H1 (cell line): ENCODE results near the gene NDUFA13. TPM values are rescaled to one million over a fixed set of nuclear protein-coding genes. Genes with fewer than 3 reads are reported as not detected.

ENCODE experiments used
- CTCF ChIA-PET: fragments of 300-600 bp; sonication (Branson Sonifier 250); formaldehyde crosslinking; loops from one replicate; lab custom pipeline; 2021; ENCODE audit not compliant: partially characterized antibody; lab: Charles Lee
- POLR2A ChIA-PET: fragments of 300-600 bp; sonication (Branson Sonifier 250); formaldehyde crosslinking; loops from one replicate; lab custom pipeline; 2021; ENCODE audit warnings: inconsistent platforms; ENCODE audit not compliant: partially characterized antibody; lab: Charles Lee
- DNase-seq, 2 experiments: peaks; one replicate each; pipeline versions ENCODE4 v3.0.0 to v3.0.0-alpha.2; 2010 to 2022; ENCODE audit warnings: low spot score in 2 of 2, low read depth in 1 of 2, mixed read lengths in 1 of 2
- FAIRE-seq: peaks from 2 replicates; lab custom pipeline; 2011; peaks lifted over from hg19 to GRCh38; lab: Jason Lieb, UNC
- H2AFZ ChIP-seq: 2 replicates; pipeline ENCODE4 v1.8.1; 2012; ENCODE audit warnings: low read length, inconsistent platforms
- H2AK5ac ChIP-seq: 2 replicates; pipeline ENCODE4 v1.6.1; 2013; ENCODE audit warnings: low read depth, low read length
- H2BK120ac ChIP-seq: replicated peaks from 2 replicates; pipeline ENCODE3; 2013; ENCODE audit warnings: low read depth, low read length, inconsistent platforms
- H2BK12ac ChIP-seq: 2 replicates; pipeline ENCODE4 v1.6.1; 2013; ENCODE audit warnings: low read depth, low read length
- H2BK15ac ChIP-seq: 2 replicates; pipeline ENCODE4 v1.6.1; 2013; ENCODE audit warnings: low read length
- H2BK20ac ChIP-seq: 2 replicates; pipeline ENCODE4 v1.6.1; 2013; ENCODE audit warnings: low read length
- H2BK5ac ChIP-seq: 2 replicates; pipeline ENCODE4 v1.6.1; 2013; ENCODE audit warnings: low read depth, low read length
- H3K14ac ChIP-seq: 2 replicates; pipeline ENCODE4 v1.6.1; 2013; ENCODE audit warnings: inconsistent platforms; ENCODE audit not compliant: insufficient read length
- H3K18ac ChIP-seq: 2 replicates; pipeline ENCODE4 v1.6.1; 2013; ENCODE audit warnings: low read length; ENCODE audit errors: extremely low read depth
- H3K23ac ChIP-seq: 2 replicates; pipeline ENCODE4 v1.6.1; 2013; ENCODE audit warnings: inconsistent platforms; ENCODE audit not compliant: insufficient read length
- H3K23me2 ChIP-seq: 2 replicates; pipeline ENCODE4 v1.6.1; 2013; ENCODE audit warnings: low read depth, low read length
- H3K27ac ChIP-seq: 2 replicates; pipeline ENCODE4 v1.6.1; 2011; ENCODE audit warnings: low read depth, low read length, inconsistent platforms
- H3K27me3 ChIP-seq, 4 experiments: replicated peaks in 1 of 4; 1 replicate in 1 of 4; 2 replicates in 3 of 4; pipeline versions ENCODE4 v1.6.1 to v1.8.1; 2011 to 2013; ENCODE audit warnings: low read length in 3 of 4, mild to moderate bottlenecking in 3 of 4, inconsistent platforms in 2 of 4, mixed read lengths in 2 of 4, moderate library complexity in 1 of 4; ENCODE audit not compliant: control insufficient read depth in 3 of 4, insufficient read depth in 3 of 4; ENCODE audit errors: extremely low read depth in 1 of 4
- H3K36me3 ChIP-seq, 4 experiments: 2 replicates each; pipeline versions ENCODE4 v1.6.1 to v1.8.1; 2011 to 2013; ENCODE audit warnings: mild to moderate bottlenecking in 4 of 4, low read length in 3 of 4, moderate library complexity in 2 of 4, control low read depth in 1 of 4, inconsistent platforms in 1 of 4; ENCODE audit not compliant: insufficient read depth in 4 of 4, control insufficient read depth in 2 of 4
- H3K4ac ChIP-seq: replicated peaks from 2 replicates; pipeline ENCODE3; 2013; ENCODE audit warnings: low read length, low read depth, mixed read lengths, inconsistent platforms; ENCODE audit not compliant: insufficient read length
- H3K4me1 ChIP-seq, 4 experiments: replicated peaks in 1 of 4; 1 replicate in 1 of 4; 2 replicates in 3 of 4; pipeline versions ENCODE4 v1.6.1 to v1.8.1; 2011 to 2013; ENCODE audit warnings: low read length in 3 of 4, inconsistent platforms in 2 of 4, mixed read lengths in 1 of 4; ENCODE audit not compliant: insufficient read depth in 4 of 4, control insufficient read depth in 3 of 4
- H3K4me2 ChIP-seq, 2 experiments: 2 replicates each; pipeline versions ENCODE4 v1.6.1 to v1.8.1; 2011 to 2013; ENCODE audit warnings: low read depth in 2 of 2, low read length in 2 of 2, control low read depth in 1 of 2, inconsistent platforms in 1 of 2, mild to moderate bottlenecking in 1 of 2; ENCODE audit not compliant: insufficient read depth in 1 of 2
- H3K4me3 ChIP-seq, 4 experiments: fragments of 200-600, 300-600 bp in 1 of 4; sonication (generic), shearing (Covaris generic), sonication (Bioruptor Twin) in 1 of 4; 2 replicates each; pipeline versions ENCODE4 v1.5.1 to v1.8.1; 2011 to 2016; ENCODE audit warnings: low read length in 4 of 4, low read depth in 3 of 4, control low read depth in 2 of 4, inconsistent platforms in 2 of 4, mild to moderate bottlenecking in 2 of 4, mixed read lengths in 1 of 4, moderate library complexity in 1 of 4; ENCODE audit not compliant: insufficient read depth in 2 of 4; ENCODE audit errors: extremely low read depth in 1 of 4
- H3K56ac ChIP-seq: replicated peaks from 2 replicates; pipeline ENCODE3; 2013; ENCODE audit warnings: low read depth, mild to moderate bottlenecking, mixed read lengths, low read length, inconsistent platforms; ENCODE audit not compliant: insufficient read length
- H3K79me1 ChIP-seq: 2 replicates; pipeline ENCODE4 v1.6.1; 2013; ENCODE audit warnings: low read depth, low read length, control low read depth
- H3K79me2 ChIP-seq, 2 experiments: 2 replicates each; pipeline versions ENCODE4 v1.6.1 to v1.8.1; 2012 to 2013; ENCODE audit warnings: low read length in 2 of 2, mild to moderate bottlenecking in 2 of 2, inconsistent platforms in 1 of 2; ENCODE audit not compliant: insufficient read depth in 2 of 2, control insufficient read depth in 1 of 2
- H3K9ac ChIP-seq, 4 experiments: replicated peaks in 1 of 4; 1 replicate in 1 of 4; 2 replicates in 3 of 4; pipeline versions ENCODE4 v1.6.1 to v1.8.1; 2011 to 2013; ENCODE audit warnings: low read depth in 3 of 4, low read length in 3 of 4, control low read depth in 2 of 4, mild to moderate bottlenecking in 2 of 4, moderate library complexity in 2 of 4, inconsistent platforms in 1 of 4; ENCODE audit errors: extremely low read depth in 1 of 4
- H3K9me3 ChIP-seq, 2 experiments: 2 replicates each; pipeline versions ENCODE4 v1.6.1 to v1.8.1; 2012 to 2013; ENCODE audit warnings: mild to moderate bottlenecking in 2 of 2, moderate library complexity in 2 of 2, control low read depth in 1 of 2, inconsistent platforms in 1 of 2, low read depth in 1 of 2, low read length in 1 of 2, mixed read lengths in 1 of 2; ENCODE audit not compliant: insufficient read depth in 2 of 2
- H4K20me1 ChIP-seq, 2 experiments: replicated peaks in 1 of 2; 2 replicates each; pipeline versions ENCODE3 to v1.8.1; 2011 to 2013; ENCODE audit warnings: inconsistent platforms in 2 of 2, low read length in 2 of 2, mild to moderate bottlenecking in 1 of 2; ENCODE audit not compliant: insufficient read depth in 2 of 2, control insufficient read depth in 1 of 2
- H4K5ac ChIP-seq: 2 replicates; pipeline ENCODE4 v1.6.1; 2013; ENCODE audit warnings: low read length, low read depth, mixed read lengths, inconsistent platforms; ENCODE audit not compliant: insufficient read length
- H4K8ac ChIP-seq: 2 replicates; pipeline ENCODE4 v1.8.0; 2013; ENCODE audit warnings: mild to moderate bottlenecking, moderate library complexity, low read length, inconsistent platforms; ENCODE audit not compliant: insufficient read depth; ENCODE audit errors: extremely low read depth
- H4K91ac ChIP-seq: replicated peaks from 2 replicates; pipeline ENCODE3; 2013; ENCODE audit warnings: low read length, mixed read lengths, inconsistent platforms; ENCODE audit not compliant: insufficient read length
- CEBPB ChIP-seq: IDR thresholded peaks from 2 replicates; pipeline ENCODE4 v1.6.1; 2012; ENCODE audit warnings: low read depth, low read length
- EGR1 ChIP-seq: IDR thresholded peaks from 2 replicates; pipeline ENCODE4 v1.6.1; 2011; ENCODE audit warnings: low read depth, low read length, borderline replicate concordance
- HDAC2 ChIP-seq, 2 experiments: fragments of 300-600 bp in 1 of 2; sonication (generic) in 1 of 2; IDR thresholded peaks; 2 replicates each; pipeline ENCODE4 v1.6.1; 2011 to 2012; ENCODE audit warnings: low read depth in 2 of 2, low read length in 2 of 2, mild to moderate bottlenecking in 2 of 2, moderate library complexity in 2 of 2, borderline replicate concordance in 1 of 2, inconsistent platforms in 1 of 2
- HDAC6 ChIP-seq: IDR thresholded peaks from one replicate; pipeline ENCODE4 v1.7.1; 2012; ENCODE audit warnings: low read depth, mild to moderate bottlenecking, inconsistent platforms, low read length, moderate library complexity
- KDM5A ChIP-seq: fragments of 200-600 bp; IDR thresholded peaks from 2 replicates; pipeline ENCODE4 v1.7.1; 2012; ENCODE audit warnings: mild to moderate bottlenecking, low read length, inconsistent platforms, mixed read lengths
- RAD21 ChIP-seq, 2 experiments: IDR thresholded peaks in 1 of 2; conservative IDR thresholded peaks in 1 of 2; 2 replicates each; pipeline ENCODE4 v1.6.1; 2011; ENCODE audit warnings: low read depth in 2 of 2, low read length in 2 of 2, improper control_type of control experiment in 1 of 2, inconsistent platforms in 1 of 2, mild to moderate bottlenecking in 1 of 2, moderate library complexity in 1 of 2
- SIN3A ChIP-seq, 2 experiments: IDR thresholded peaks in 1 of 2; conservative IDR thresholded peaks in 1 of 2; 2 replicates each; pipeline ENCODE4 v1.6.1; 2011 to 2012; ENCODE audit warnings: low read length in 2 of 2, improper control_type of control experiment in 1 of 2, low read depth in 1 of 2, mild to moderate bottlenecking in 1 of 2
- SP1 ChIP-seq: IDR thresholded peaks from 2 replicates; pipeline ENCODE4 v1.6.1; 2011; ENCODE audit warnings: low read depth, low read length
- WGBS, 2 experiments: shearing (Covaris generic) in 1 of 2; methylation state at CpG; one replicate each; pipeline versions ENCODE4 v1.1.6 to v1.1.7; 2013 to 2015; ENCODE audit warnings: low lambda C conversion rate in 2 of 2, mixed read lengths in 2 of 2, inconsistent platforms in 1 of 2, low coverage in 1 of 2, missing lambda C conversion rate in 1 of 2; ENCODE audit not compliant: insufficient replicate concordance in 2 of 2, insufficient coverage in 1 of 2, insufficient read length in 1 of 2; ENCODE audit errors: extremely low coverage in 1 of 2, missing lambda C conversion rate in 1 of 2; 5-methylcytosine and 5-hydroxymethylcytosine counted together
- polyA plus RNA-seq, 7 experiments: library from polyadenylated mRNA; depleted of rRNA in 3 of 7; stranded (reverse) in 5 of 7; unstranded in 2 of 7; fragments of >200 nt in 5 of 7; fragments of 200-250 nt in 2 of 7; gene quantifications; 1 replicate in 5 of 7; 2 replicates in 1 of 7; 4 replicates in 1 of 7; pipeline versions ENCODE4 v1.2.1 to v1.2.3, GENCODE V29; 2011 to 2013; ENCODE audit warnings: missing spikeins in 2 of 7, mixed read lengths in 2 of 7
- total RNA-seq: library from RNA; stranded (reverse); fragmentation: NEBNext Ultra II Directional; extraction: Animal tissue kit (Norgen Biotek cat#: 25700); gene quantifications from 2 replicates; pipeline ENCODE4 v1.2.1, GENCODE V29; 2021
- TF ChIP-seq, protein P1 (sequence below): IDR thresholded peaks from 2 replicates; pipeline ENCODE4 v1.6.1; 2011; ENCODE audit warnings: low read length, improper control_type of control experiment

Gene NDUFA13
- total and polyA plus RNA-seq, 2 of the 8 experiments (the other 6 are each of a cell fraction or from before 2014, with no cell fraction given) = 413 to 1,105 TPM

DNA sequence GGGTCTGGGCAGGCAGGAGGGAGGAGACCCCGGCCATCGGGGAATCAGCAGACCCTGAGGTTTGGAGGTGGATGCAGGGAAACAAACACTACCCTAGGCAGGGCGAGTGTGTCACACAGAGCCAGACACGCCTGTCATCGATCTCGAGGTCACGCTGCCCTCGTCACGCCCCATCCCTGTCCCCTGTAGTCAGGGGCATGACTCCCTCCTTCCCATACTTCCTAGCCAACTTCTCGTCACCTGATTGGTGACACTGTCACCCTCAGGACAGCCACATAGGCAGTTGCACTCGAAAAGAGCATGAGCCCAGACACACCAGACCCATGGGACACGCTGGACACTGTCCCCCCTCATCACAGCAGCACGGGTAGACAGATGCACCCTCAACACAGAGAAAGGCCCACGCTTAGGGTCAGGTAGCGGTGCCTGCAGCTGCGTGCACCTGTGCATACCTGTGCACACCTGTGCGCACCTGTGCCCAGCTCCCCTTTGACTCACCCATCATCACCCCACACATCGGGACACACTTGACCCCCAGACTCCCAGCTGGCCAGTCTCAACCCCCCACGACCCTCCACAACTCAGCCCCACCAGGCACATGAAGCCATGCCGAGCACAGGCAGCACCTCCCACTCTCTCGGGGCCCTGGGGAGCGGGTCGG, 33.9 kb downstream of the NDUFA13 start:
- Histone ChIP-seq H2AFZ (no peak overlapping the region), H2BK20ac (0 out of 2 replicates have a peak overlapping the region, but pooled peaks have one; percentile 61), H3K18ac (no peak overlapping the region; the same call in none of the 2 replicates), H3K23ac (no peak overlapping the region), H3K4ac (no peak overlapping the region), H4K20me1 (no peaks in the 10 kb centered on the region), H2BK12ac (peak overlapping the region; percentile 39; the same call in 1 of the 2 replicates), H2BK120ac (no peak overlapping the region), H2AK5ac (0 out of 2 replicates have a peak overlapping the region, but pooled peaks have one; percentile 53), H3K23me2 (no peaks in the 10 kb centered on the region), H3K27ac (no peak overlapping the region), H2BK15ac (peak overlapping the region; percentile 31; the same call in 1 of the 2 replicates), H3K79me1 (no peaks in the 10 kb centered on the region), H4K5ac (no peak overlapping the region), H3K79me2 (no peaks in the 10 kb centered on the region), H3K9ac (no peak overlapping the region; a peak in 2 of 7 replicates), H3K14ac (no peak overlapping the region), H3K56ac (no peak overlapping the region), H4K91ac (no peak overlapping the region), H3K9me3 (no peaks in the 10 kb centered on the region), H3K4me3 (no peak overlapping the region), H4K8ac (no peak overlapping the region), H3K36me3 (no peaks in the 10 kb centered on the region), H3K4me2 (no peak overlapping the region), H3K27me3 (no peaks in the 10 kb centered on the region; a peak in 1 of 7 replicates), H2BK5ac (peak overlapping the region; percentile 8; the same call in 1 of the 2 replicates), H3K4me1 (no peaks in the 10 kb centered on the region; a peak in 3 of 7 replicates)
- CTCF ChIA-PET = interaction anchor here (8.0 to 15.7 kb wide), 3 partner anchors 12 to 20 kb away, joined by 104 to 223 read pairs (median 181); partner anchors contain the start of genes CILP2 and YJEFN3
- POLR2A ChIA-PET = interaction anchor here (1.0 to 1.8 kb wide), 2 partner anchors 17 to 21 kb away, joined by 5 to 7 read pairs; partner anchors contain the start of gene YJEFN3
- DNase-seq (no peak), FAIRE-seq (no peak)
- WGBS, 2 experiments = 90% methylated on average over 21 of the region's 23 CpGs; no CpG with 5 or more reads in 1 of the 2 experiments
- TF ChIP-seq SIN3A (conservative IDR thresholded peaks at IDR 0.05 in 1 of 2, IDR thresholded peaks at IDR 0.05 in 1 of 2; ENCODE audit: low read depth in 1 of 2, low read length in 2 of 2) (no peak), HDAC2 (IDR thresholded peaks at IDR 0.05; ENCODE audit: borderline replicate concordance in 1 of 2, low read depth in 2 of 2, low read length in 2 of 2) (no peak), SP1 (no peak), KDM5A (no peak), CEBPB (no peak), HDAC6 (no peak), EGR1 (no peak), RAD21 (IDR thresholded peaks at IDR 0.05 in 1 of 2, conservative IDR thresholded peaks at IDR 0.05 in 1 of 2; ENCODE audit: low read depth in 2 of 2, low read length in 2 of 2) (no peak)
- TF ChIP-seq, protein P1, sequence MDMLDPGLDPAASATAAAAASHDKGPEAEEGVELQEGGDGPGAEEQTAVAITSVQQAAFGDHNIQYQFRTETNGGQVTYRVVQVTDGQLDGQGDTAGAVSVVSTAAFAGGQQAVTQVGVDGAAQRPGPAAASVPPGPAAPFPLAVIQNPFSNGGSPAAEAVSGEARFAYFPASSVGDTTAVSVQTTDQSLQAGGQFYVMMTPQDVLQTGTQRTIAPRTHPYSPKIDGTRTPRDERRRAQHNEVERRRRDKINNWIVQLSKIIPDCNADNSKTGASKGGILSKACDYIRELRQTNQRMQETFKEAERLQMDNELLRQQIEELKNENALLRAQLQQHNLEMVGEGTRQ = no peak
